Measurements from ENCODE around the gene TBC1D10A. TPM values are rescaled to one million over a fixed set of nuclear protein-coding genes. Genes with fewer than 3 reads are reported as not detected.

Gene TBC1D10A
- total and polyA plus RNA-seq, 12 donors: 3.2 to 9.5 (median 5.7) TPM

DNA sequence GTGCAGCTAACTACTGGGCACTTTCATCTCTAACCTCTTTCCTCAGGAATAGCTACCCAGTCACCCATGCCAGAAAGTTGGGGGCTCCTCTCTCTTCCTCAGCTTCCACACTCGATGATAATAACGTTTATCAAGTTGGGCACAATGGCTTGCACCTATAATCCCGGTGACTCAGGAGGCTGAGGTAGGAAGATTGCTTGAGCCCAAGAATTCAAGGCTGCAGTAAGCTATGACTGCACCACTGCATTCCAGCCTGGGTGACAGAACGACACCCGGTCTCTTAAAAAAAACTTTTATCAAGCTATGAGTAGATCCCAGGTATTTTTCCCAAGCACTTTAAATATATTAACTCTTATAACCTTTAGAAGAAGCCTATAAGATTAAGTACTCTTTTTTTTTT, 27.9 kb upstream of the TBC1D10A start:
- no peak for ATAC-seq

DNA sequence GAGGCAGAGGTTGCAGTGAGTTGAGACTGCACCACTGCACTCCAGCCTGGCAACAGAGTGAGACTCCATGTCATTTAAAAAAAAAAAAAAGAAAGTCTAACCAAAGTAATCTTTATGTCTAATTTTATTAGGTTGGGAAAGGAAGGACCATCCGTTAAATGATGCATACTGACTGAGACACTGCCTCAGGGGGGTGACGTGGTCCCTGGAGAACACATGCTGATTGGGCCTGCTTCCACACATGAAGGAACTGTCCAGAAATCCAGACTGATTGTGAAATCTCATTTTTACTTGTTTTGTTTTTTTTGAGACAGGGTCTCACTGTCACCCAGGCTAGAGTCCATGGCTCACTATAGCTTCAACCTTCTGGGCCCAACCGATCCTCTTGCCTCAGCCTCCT, 24.5 kb upstream of the TBC1D10A start:
- ATAC-seq (peak in 1 of 8 donors; percentile 23), DNase-seq (no peak)
- intact Hi-C loops (cut with DNase I): loop anchor here in 2 of 10 donors (5.0 to 10.0 kb wide), 2 partner anchors 36 to 66 kb away; partner anchors contain the start of genes CASTOR1 (in 1 of the 2) and RNF215 (in 1 of the 2)
- WGBS, 2 donors: 86 to 92% methylated on average over 3 of the region's 3 CpGs
- no peak for TF ChIP-seq CTCF (IDR thresholded peaks at IDR 0.05)
- Histone ChIP-seq H3K4me1 (peaks cover 11 to 48% (median 32%) of the 10 kb centered on the region in 9 donors), H3K27ac (no peak overlapping the region), H3K9me3 (no peaks in the 10 kb centered on the region), H3K4me3 (no peak overlapping the region), H3K36me3 (peaks cover 0 to 81% (median 28%) of the 10 kb centered on the region in 9 donors), H3K27me3 (no peaks in the 10 kb centered on the region)

More for the DNA sequence above, 27.9 kb upstream of the TBC1D10A start:
- Histone ChIP-seq H3K27ac (peak overlapping the region in 1 of 10 donors; percentile 99), H3K9me3 (no peaks in the 10 kb centered on the region), H3K36me3 (peaks cover 0 to 46% (median 25%) of the 10 kb centered on the region in 9 donors), H3K27me3 (no peaks in the 10 kb centered on the region), H3K4me3 (peak overlapping the region in 5 of 10 donors; percentile 73 to 97 (median 83)), H3K4me1 (peaks cover 11 to 42% (median 32%) of the 10 kb centered on the region in 9 donors)
- intact Hi-C loops (cut with DNase I): loop anchor here in 2 of 10 donors (5.0 to 10.0 kb wide), 2 partner anchors 33 to 70 kb away; partner anchors contain the start of genes CASTOR1 (in 1 of the 2) and RNF215 (in 1 of the 2)
- 49 to 56% methylated on average over 5 of the region's 5 CpGs for WGBS, 2 donors
- no peak for TF ChIP-seq CTCF (IDR thresholded peaks at IDR 0.05)
- no peak for DNase-seq

GRCh38 chr22:30348809-30349208, 22.1 kb upstream of the TBC1D10A start:
- 78 to 84% methylated on average over 4 of the region's 4 CpGs for WGBS, 2 donors
- peaks cover 1 to 25% (median 10%) of the 10 kb centered on the region in 9 donors for H3K4me1 ChIP-seq
- intact Hi-C loops (cut with DNase I): no loop called here

GRCh38 chr22:30348404-30348803, 21.7 kb upstream of the TBC1D10A start:
- no peak for TF ChIP-seq CTCF (IDR thresholded peaks at IDR 0.05)
- Histone ChIP-seq H3K4me3 (no peak overlapping the region), H3K9me3 (no peaks in the 10 kb centered on the region), H3K4me1 (peaks cover 0 to 21% (median 7%) of the 10 kb centered on the region in 9 donors), H3K27ac (no peak overlapping the region), H3K27me3 (no peaks in the 10 kb centered on the region), H3K36me3 (peaks cover 2 to 100% (median 55%) of the 10 kb centered on the region in 9 donors)
- DNase-seq: no peak
- no peak for ATAC-seq
- intact Hi-C loops (cut with DNase I): no loop called here
- WGBS, 2 donors: 91 to 95% methylated on average over 4 of the region's 4 CpGs

More at GRCh38 chr22:30348809-30349208, 22.1 kb upstream of the TBC1D10A start:
- Histone ChIP-seq H3K27ac (no peak overlapping the region), H3K9me3 (no peaks in the 10 kb centered on the region), H3K36me3 (peaks cover 0 to 100% (median 51%) of the 10 kb centered on the region in 9 donors), H3K4me3 (no peak overlapping the region), H3K27me3 (no peaks in the 10 kb centered on the region)
- ATAC-seq (no peak), DNase-seq (no peak)
- no peak for TF ChIP-seq CTCF (IDR thresholded peaks at IDR 0.05)
